GM12878 (cell line): ENCODE data around the gene KCNMB2. TPM values are rescaled to one million over a fixed set of nuclear protein-coding genes. Genes with fewer than 3 reads are reported as not detected.

Source experiments
- ATAC-seq: fragments of 200-7000 bp; cut with Tn5 transposase; 3 replicates; pipeline ENCODE4 v1.9.1; 2020; ENCODE audit warnings: mild to moderate bottlenecking, moderate library complexity
- BruUV-seq: library from RNA; stranded (reverse); fragments of 400-500 nt; replicated peaks from 2 replicates; lab custom pipeline; 2021; lab: Mats Ljungman, UMichigan
- CTCF ChIA-PET: fragments of 300-600 bp; sonication (Branson Sonifier 250); formaldehyde crosslinking; extraction: SDS; loops from one replicate; lab custom pipeline; 2021; ENCODE audit warnings: inconsistent platforms; lab: Yijun Ruan, JAX
- POLR2A ChIA-PET: fragments of 350-600 bp; formaldehyde crosslinking; extraction: SDS; loops from one replicate; lab custom pipeline; 2021; ENCODE audit warnings: inconsistent platforms; lab: Charles Lee
- RAD21 ChIA-PET: fragments of 300-600 bp; sonication (Branson Sonifier 250); formaldehyde crosslinking; loops from one replicate; lab custom pipeline; 2023; ENCODE audit warnings: antibody characterized with exemption; ENCODE audit not compliant: unreplicated experiment; lab: Charles Lee
- SMC1A ChIA-PET: fragments of 300-600 bp; sonication (Branson Sonifier 250); formaldehyde crosslinking; loops from one replicate; lab custom pipeline; 2023; ENCODE audit not compliant: unreplicated experiment, uncharacterized antibody; lab: Charles Lee
- DNase-seq: peaks from one replicate; pipeline ENCODE4 v3.0.0-alpha.2; 2011; ENCODE audit warnings: low read depth, low spot score
- FAIRE-seq: peaks from 3 replicates; lab custom pipeline; 2011; peaks lifted over from hg19 to GRCh38; lab: Jason Lieb, UNC
- H2AFZ ChIP-seq: 2 replicates; pipeline ENCODE4 v1.6.0; 2011; ENCODE audit warnings: low read depth, low read length, control low read depth; ENCODE audit not compliant: control insufficient read depth
- H3K27ac ChIP-seq: 2 replicates; pipeline ENCODE4 v1.5.1; 2011; ENCODE audit warnings: control low read depth; ENCODE audit not compliant: control insufficient read depth, insufficient read depth
- H3K27me3 ChIP-seq, 2 experiments: replicated peaks in 1 of 2; 2 replicates each; pipeline versions ENCODE4 v1.6.0 to v1.6.1; 2011; ENCODE audit warnings: low read length in 1 of 2; ENCODE audit not compliant: control insufficient read depth in 2 of 2, insufficient read depth in 2 of 2
- H3K36me3 ChIP-seq, 2 experiments: 2 replicates each; pipeline ENCODE4 v1.5.1; 2011; ENCODE audit warnings: low read length in 1 of 2; ENCODE audit not compliant: control insufficient read depth in 2 of 2, insufficient read depth in 2 of 2
- H3K4me1 ChIP-seq: 2 replicates; pipeline ENCODE4 v1.6.1; 2011; ENCODE audit warnings: mild to moderate bottlenecking, low read length, moderate library complexity, mixed read lengths; ENCODE audit not compliant: control insufficient read depth, insufficient read depth
- H3K4me2 ChIP-seq: 2 replicates; pipeline ENCODE4 v1.6.0; 2011; ENCODE audit warnings: control low read depth; ENCODE audit not compliant: control insufficient read depth, insufficient read depth
- H3K4me3 ChIP-seq: fragments of 200-600 bp; sonication (generic); 2 replicates; pipeline ENCODE4 v1.5.1; 2016
- H3K79me2 ChIP-seq: 2 replicates; pipeline ENCODE4 v1.6.0; 2011; ENCODE audit warnings: low read length; ENCODE audit not compliant: control insufficient read depth, insufficient read depth
- H3K9ac ChIP-seq: 2 replicates; pipeline ENCODE4 v1.8.0; 2011; ENCODE audit warnings: low read length, control low read depth, mixed read lengths; ENCODE audit not compliant: control insufficient read depth, insufficient read depth
- H3K9me3 ChIP-seq: replicated peaks from 3 replicates; pipeline ENCODE4 v1.5.1; 2011; ENCODE audit warnings: mild to moderate bottlenecking, low read length; ENCODE audit not compliant: control insufficient read depth, insufficient read depth
- H4K20me1 ChIP-seq: 2 replicates; pipeline ENCODE4 v1.6.0; 2011; ENCODE audit not compliant: control insufficient read depth, insufficient read depth
- BACH1 ChIP-seq: fragments of 450-650 bp; IDR thresholded peaks from 2 replicates; pipeline ENCODE4 v1.6.1; 2017; ENCODE audit warnings: mild to moderate bottlenecking, borderline replicate concordance
- BCLAF1 ChIP-seq: fragments of 450-650 bp; IDR thresholded peaks from 2 replicates; pipeline ENCODE4 v1.6.1; 2017; ENCODE audit warnings: antibody characterized with exemption, mild to moderate bottlenecking, moderate library complexity
- CHD1 ChIP-seq: IDR thresholded peaks from 2 replicates; pipeline ENCODE4 v1.6.1; 2012; ENCODE audit warnings: low read depth, low read length, improper control_type of control experiment
- DPF2 ChIP-seq: fragments of 450-650 bp; IDR thresholded peaks from 2 replicates; pipeline ENCODE4 v1.6.1; 2017; ENCODE audit warnings: mild to moderate bottlenecking
- EGR1 ChIP-seq, 2 experiments: IDR thresholded peaks; 1 replicate in 1 of 2; 2 replicates in 1 of 2; pipeline ENCODE4 v1.6.1; 2011 to 2012; ENCODE audit warnings: low read depth in 2 of 2, low read length in 2 of 2, borderline replicate concordance in 1 of 2, mild to moderate bottlenecking in 1 of 2, moderate library complexity in 1 of 2
- HDAC2 ChIP-seq: fragments of 200-600 bp; sonication (generic); IDR thresholded peaks from 2 replicates; pipeline ENCODE4 v1.6.1; 2017
- IKZF1 ChIP-seq: fragments of 450-650 bp; conservative IDR thresholded peaks from 2 replicates; pipeline ENCODE4 v1.6.1; 2017; ENCODE audit warnings: antibody characterized with exemption, mild to moderate bottlenecking
- JUND ChIP-seq: IDR thresholded peaks from 2 replicates; pipeline ENCODE4 v1.6.1; 2012; ENCODE audit warnings: low read depth, mild to moderate bottlenecking, low read length, improper control_type of control experiment, moderate library complexity
- NFXL1 ChIP-seq: fragments of 450-650 bp; IDR thresholded peaks from 2 replicates; pipeline ENCODE4 v1.6.1; 2017; ENCODE audit warnings: antibody characterized with exemption, mild to moderate bottlenecking, borderline replicate concordance
- PRDM15 ChIP-seq: fragments of 450-650 bp; formaldehyde crosslinking; IDR thresholded peaks from 2 replicates; pipeline ENCODE4 v1.4.0; 2020; ENCODE audit warnings: mild to moderate bottlenecking, moderate library complexity
- SMAD5 ChIP-seq: IDR thresholded peaks from 2 replicates; pipeline ENCODE4 v1.6.1; 2016; ENCODE audit warnings: antibody characterized with exemption, low read depth
- SP1 ChIP-seq: IDR thresholded peaks from one replicate; pipeline ENCODE4 v1.6.1; 2011; ENCODE audit warnings: low read depth, low read length
- ZBTB4 ChIP-seq: fragments of 450-650 bp; formaldehyde crosslinking; IDR thresholded peaks from 2 replicates; pipeline ENCODE4 v1.4.0; 2022; ENCODE audit warnings: mild to moderate bottlenecking, moderate library complexity
- WGBS: methylation state at CpG from one replicate; pipeline ENCODE4 v1.1.6; 2016; ENCODE audit warnings: low lambda C conversion rate; ENCODE audit not compliant: insufficient replicate concordance, insufficient coverage; ENCODE audit errors: missing lambda C conversion rate; 5-methylcytosine and 5-hydroxymethylcytosine counted together
- in situ Hi-C: fragments of 300-500 bp; cut with MboI; formaldehyde crosslinking; loops from 9 replicates; pipeline ENCODE4 v1.14.3; 2018; ENCODE audit warnings: mixed read lengths
- intact Hi-C: fragments of 100-400 bp; cut with micrococcal nuclease; formaldehyde crosslinking; loops from one replicate; pipeline ENCODE4 v1.14.2; 2022; ENCODE audit not compliant: unreplicated experiment
- polyA plus RNA-seq, 11 experiments: library from polyadenylated mRNA; depleted of rRNA in 4 of 11; unstranded in 6 of 11; stranded (reverse) in 5 of 11; fragments of >200 nt; fragmentation: Nextera tagmentation in 4 of 11; fragmentation: Illumina TruSeq in 1 of 11; extraction: Ambion mirVana in 4 of 11; extraction: Trizol in 1 of 11; gene quantifications; 1 replicate in 1 of 11; 2 replicates in 10 of 11; pipeline versions ENCODE4 v1.2.1 to v1.2.3, GENCODE V29; 2011 to 2016; ENCODE audit warnings: inconsistent platforms in 2 of 11, missing spikeins in 2 of 11, low read depth in 1 of 11
- total RNA-seq, 4 experiments: library from RNA; depleted of rRNA in 3 of 4; stranded (reverse); fragments of >200 nt in 3 of 4; fragmentation: Illumina TruSeq in 1 of 4; extraction: Trizol in 1 of 4; gene quantifications; 2 replicates each; pipeline versions ENCODE4 v1.2.1 to v1.2.3, GENCODE V29; 2013 to 2021

KCNMB2 gene
- total and polyA plus RNA-seq, 10 of the 15 experiments (the other 5 are each of a cell fraction or from before 2014, with no cell fraction given), result 0.22 to 18.8 (median 11.0) TPM

GRCh38 chr3:178850450-178851190 is 314.4 kb downstream of the KCNMB2 start (continued):
- no peak for TF ChIP-seq BCLAF1

- no peak overlapping the region for H3K27ac ChIP-seq
- ChIA-PET POLR2A (no interaction called here), SMC1A (no interaction called here), CTCF (no interaction called here), RAD21 (no interaction called here)
- no peaks in the 10 kb centered on the region for H4K20me1 ChIP-seq
- H2AFZ ChIP-seq, result no peak overlapping the region
- no peak overlapping the region for H3K4me3 ChIP-seq
- 100% methylated on average over 1 of the region's 1 CpG for WGBS
- DNase-seq, result no peak
- no peaks in the 10 kb centered on the region for H3K4me1 ChIP-seq
- no peak overlapping the region for H3K9ac ChIP-seq
- H3K27me3 ChIP-seq, result no peaks in the 10 kb centered on the region
- in situ Hi-C loops, result no loop called here
- intact Hi-C loops, result no loop called here
- no peak for ATAC-seq
- H3K36me3 ChIP-seq, result no peaks in the 10 kb centered on the region
- no peak overlapping the region for H3K4me2 ChIP-seq
- H3K9me3 ChIP-seq, result no peaks in the 10 kb centered on the region
- H3K79me2 ChIP-seq, result no peaks in the 10 kb centered on the region
- FAIRE-seq, result no peak
- no TSS peak for BruUV-seq
- no peak for TF ChIP-seq EGR1 (IDR thresholded peaks at IDR 0.05; ENCODE audit: borderline replicate concordance in 1 of 2, low read depth in 2 of 2, low read length in 2 of 2)
- TF ChIP-seq NFXL1, result no peak
- no peak for TF ChIP-seq SP1
- TF ChIP-seq ZBTB4 (CRISPR knock-in tag), result no peak
- TF ChIP-seq JUND, result no peak
- TF ChIP-seq HDAC2, result no peak
- no peak for TF ChIP-seq DPF2
- TF ChIP-seq SMAD5, result no peak
- no peak for TF ChIP-seq CHD1
- TF ChIP-seq BACH1, result no peak
- no peak for TF ChIP-seq IKZF1
- no peak for TF ChIP-seq PRDM15
Measured at GRCh38 chr3:178851564-178851963, 315.3 kb downstream of the KCNMB2 start.
